CD4-positive, alpha-beta T cell (primary cell): ENCODE data around the gene S100A13. TPM values are rescaled to one million over a fixed set of nuclear protein-coding genes. Genes with fewer than 3 reads are reported as not detected.

Experiments
- ATAC-seq: fragments of 200-7000 bp; cut with Tn5 transposase; one replicate; pipeline ENCODE4 v1.10.0; 2022; ENCODE audit warnings: mild to moderate bottlenecking; ENCODE audit not compliant: poor library complexity
- CTCF ChIA-PET: fragments of 350-600 bp; sonication (Branson Sonifier 250); formaldehyde crosslinking; loops from one replicate; lab custom pipeline; 2021; ENCODE audit warnings: antibody characterized with exemption, inconsistent platforms; lab: Charles Lee
- POLR2A ChIA-PET: fragments of 350-600 bp; sonication (Branson Sonifier 250); formaldehyde crosslinking; loops from one replicate; lab custom pipeline; 2021; ENCODE audit warnings: antibody characterized with exemption, inconsistent platforms; lab: Charles Lee
- DNase-seq, 14 experiments: peaks; one replicate each; pipeline ENCODE4 v3.0.0-alpha.2; 2013 to 2020; ENCODE audit warnings: mixed read lengths in 2 of 14
- H3K27ac ChIP-seq, 2 donors: one replicate each; pipeline versions ENCODE4 v1.5.1 to v1.7.0; 2013; ENCODE audit warnings: low read length in 2 of 2, low read depth in 1 of 2, mild to moderate bottlenecking in 1 of 2
- H3K27me3 ChIP-seq, 2 experiments: 1 replicate in 1 of 2; 2 replicates in 1 of 2; pipeline versions ENCODE4 v1.6.1 to v1.7.0; 2013; ENCODE audit warnings: low read length in 2 of 2, control low read depth in 1 of 2, mild to moderate bottlenecking in 1 of 2, moderate library complexity in 1 of 2; ENCODE audit not compliant: insufficient read depth in 2 of 2, control insufficient read depth in 1 of 2
- H3K36me3 ChIP-seq: one replicate; pipeline ENCODE4 v1.6.1; 2013; ENCODE audit warnings: low read length, control low read depth; ENCODE audit not compliant: insufficient read depth
- H3K4me1 ChIP-seq: one replicate; pipeline ENCODE4 v1.6.1; 2013; ENCODE audit warnings: low read length, control low read depth; ENCODE audit not compliant: insufficient read depth
- H3K4me3 ChIP-seq: one replicate; pipeline ENCODE4 v1.5.1; 2013; ENCODE audit warnings: mild to moderate bottlenecking, low read length, moderate library complexity
- H3K9me3 ChIP-seq, 2 experiments: 1 replicate in 1 of 2; 2 replicates in 1 of 2; pipeline versions ENCODE4 v1.6.1 to v1.7.0; 2013; ENCODE audit warnings: low read length in 2 of 2, mild to moderate bottlenecking in 2 of 2, control low read depth in 1 of 2, moderate library complexity in 1 of 2; ENCODE audit not compliant: control insufficient read depth in 1 of 2, insufficient read depth in 1 of 2
- H3K27ac Mint-ChIP-seq: one replicate; pipeline ENCODE4 v1.8.0; 2020; ENCODE audit warnings: mixed read lengths
- H3K27me3 Mint-ChIP-seq: one replicate; pipeline ENCODE4 v1.8.0; 2021; ENCODE audit warnings: mixed read lengths
- H3K36me3 Mint-ChIP-seq: one replicate; pipeline ENCODE4 v1.8.0; 2021; ENCODE audit warnings: low read depth, mixed read lengths
- H3K4me1 Mint-ChIP-seq: one replicate; pipeline ENCODE4 v1.8.0; 2021; ENCODE audit warnings: low read depth, mixed read lengths
- H3K4me3 Mint-ChIP-seq: one replicate; pipeline ENCODE4 v1.8.0; 2020; ENCODE audit warnings: mild to moderate bottlenecking, mixed read lengths
- H3K9me3 Mint-ChIP-seq: one replicate; pipeline ENCODE4 v1.8.0; 2020; ENCODE audit warnings: mixed read lengths
- CTCF ChIP-seq: fragments of 200-600 bp; IDR thresholded peaks from one replicate; pipeline ENCODE4 v1.8.0; 2022; ENCODE audit warnings: antibody characterized with exemption, mild to moderate bottlenecking
- intact Hi-C, 2 experiments: fragments of 100-400 bp; cut with DNase I in 1 of 2; cut with micrococcal nuclease in 1 of 2; formaldehyde crosslinking; loops; one replicate each; pipeline versions ENCODE4 v1.15.1 to v1.9.0; 2023 to 2025; cut with DNase I, micrococcal nuclease
- total RNA-seq, 174 experiments: library from RNA in 2 of 174; stranded (reverse) in 2 of 174; gene quantifications; one replicate each; pipeline ENCODE4 v1.2.3 and lab custom pipeline; 2021 to 2026

The S100A13 gene
- total RNA-seq, 2 experiments from 2014 or later = 2.1 to 2.8 TPM

GRCh38 chr1:153572569-153573015 is 54.7 kb downstream of the S100A13 start:
- intact Hi-C loops = loop anchor here in 1 of 2 experiments (1.0 to 5.0 kb wide), 4 partner anchors 45 to 415 kb away; partner anchors contain the start of genes RAB13 and S100A14
- peaks cover 9% of the 10 kb centered on the region for H3K27me3 Mint-ChIP-seq
- H3K4me1 ChIP-seq = peaks cover 17% of the 10 kb centered on the region
- H3K27me3 ChIP-seq = peaks cover 0 to 2% of the 10 kb centered on the region in 2 experiments
- DNase-seq (peak in 12 of 14 experiments; percentile 23 to 70 (median 46)), ATAC-seq (peak; percentile 72)
- H3K9me3 Mint-ChIP-seq = no peaks in the 10 kb centered on the region
- CTCF ChIA-PET = interaction anchor here (0.6 to 1.5 kb wide), 6 partner anchors 9 to 155 kb away, joined by 3 to 9 read pairs (median 3); partner anchors contain the start of genes INTS3 and S100A5
- no peak for TF ChIP-seq CTCF
- H3K36me3 ChIP-seq = no peaks in the 10 kb centered on the region
- POLR2A ChIA-PET = interaction anchor here (1.9 kb wide), 1 partner anchor 37 kb away, joined by 8 read pairs; the partner anchor contains the start of gene S100A6
- no peak overlapping the region for H3K4me3 Mint-ChIP-seq
- no peak overlapping the region for H3K27ac Mint-ChIP-seq
- H3K4me3 ChIP-seq = no peak overlapping the region
- peaks cover 20% of the 10 kb centered on the region for H3K4me1 Mint-ChIP-seq
- no peaks in the 10 kb centered on the region for H3K9me3 ChIP-seq
- H3K36me3 Mint-ChIP-seq = no peaks in the 10 kb centered on the region
- no peak overlapping the region for H3K27ac ChIP-seq

- DNase-seq (no peak), ATAC-seq (no peak)
- no peaks in the 10 kb centered on the region for H3K27me3 ChIP-seq
- H3K36me3 ChIP-seq = no peaks in the 10 kb centered on the region
- H3K9me3 Mint-ChIP-seq = no peaks in the 10 kb centered on the region
- ChIA-PET CTCF (interaction anchor here (0.6 to 1.1 kb wide), 3 partner anchors 31 to 201 kb away, joined by 3 to 5 read pairs (median 5); partner anchors contain the start of gene S100A5), POLR2A (interaction anchor here (1.9 kb wide), 1 partner anchor 36 kb away, joined by 8 read pairs; the partner anchor contains the start of gene S100A6)
- intact Hi-C loops = loop anchor here in 1 of 2 experiments (1.0 to 5.0 kb wide), 4 partner anchors 46 to 416 kb away; partner anchors contain the start of genes RAB13 and S100A14
- no peak overlapping the region for H3K4me3 ChIP-seq
- H3K9me3 ChIP-seq = no peaks in the 10 kb centered on the region
- no peak overlapping the region for H3K27ac Mint-ChIP-seq
- H3K4me1 ChIP-seq = peaks cover 26% of the 10 kb centered on the region
- H3K27ac ChIP-seq = no peak overlapping the region
- peaks cover under 1% of the 10 kb centered on the region for H3K27me3 Mint-ChIP-seq
- peaks cover 28% of the 10 kb centered on the region for H3K4me1 Mint-ChIP-seq
- no peak for TF ChIP-seq CTCF
- H3K36me3 Mint-ChIP-seq = no peaks in the 10 kb centered on the region
- no peak overlapping the region for H3K4me3 Mint-ChIP-seq
Observed at GRCh38 chr1:153571706-153572105, 55.6 kb downstream of the S100A13 start.

- Histone ChIP-seq H3K36me3 (no peaks in the 10 kb centered on the region), H3K27ac (no peak overlapping the region), H3K9me3 (no peaks in the 10 kb centered on the region), H3K4me1 (peaks cover 34% of the 10 kb centered on the region), H3K27me3 (no peaks in the 10 kb centered on the region), H3K4me3 (no peak overlapping the region)
- no peak for TF ChIP-seq CTCF
- ChIA-PET POLR2A (no interaction called here), CTCF (interaction anchor here (0.6 to 3.9 kb wide), 3 partner anchors 25 to 201 kb away, joined by 4 to 69 read pairs (median 5); partner anchors contain the start of gene S100A6)
- no peak for ATAC-seq
- H3K27ac Mint-ChIP-seq = no peak overlapping the region
- no peaks in the 10 kb centered on the region for H3K9me3 Mint-ChIP-seq
- H3K4me1 Mint-ChIP-seq = peaks cover 37% of the 10 kb centered on the region
- no peak overlapping the region for H3K4me3 Mint-ChIP-seq
- H3K27me3 Mint-ChIP-seq = no peaks in the 10 kb centered on the region
- DNase-seq = no peak
- no peaks in the 10 kb centered on the region for H3K36me3 Mint-ChIP-seq
- intact Hi-C loops = loop anchor here in 1 of 2 experiments (5.0 kb wide), 2 partner anchors 46 to 416 kb away; partner anchors contain the start of genes RAB13 and S100A14
Observed at GRCh38 chr1:153570874-153571273, 56.4 kb downstream of the S100A13 start.
